AG04449 (cell line): Measurements from ENCODE around the gene BSPH1.

Source experiments
- CTCF ChIA-PET: fragments of 350-600 bp; formaldehyde crosslinking; extraction: SDS; loops from one replicate; lab custom pipeline; 2021; ENCODE audit warnings: antibody characterized with exemption; lab: Yijun Ruan, JAX
- POLR2A ChIA-PET: fragments of 400-600, 350-600 bp; formaldehyde crosslinking; extraction: SDS; loops from one replicate; lab custom pipeline; 2020; ENCODE audit warnings: antibody characterized with exemption, inconsistent platforms; lab: Yijun Ruan, JAX
- DNase-seq: peaks from one replicate; pipeline ENCODE4 v3.0.0-alpha.2; 2010; ENCODE audit warnings: low read depth, low spot score
- H3K4me3 ChIP-seq: 2 replicates; pipeline ENCODE4 v1.5.1; 2011; ENCODE audit warnings: low read depth, mild to moderate bottlenecking, control low read depth, low read length
- TF ChIP-seq, protein P1 (sequence below): IDR thresholded peaks from one replicate; pipeline ENCODE4 v1.5.1; 2011; ENCODE audit warnings: mild to moderate bottlenecking, moderate library complexity, low read length, control low read depth, inconsistent platforms; ENCODE audit not compliant: insufficient read depth; ENCODE audit errors: missing control alignments

Gene BSPH1

DNA sequence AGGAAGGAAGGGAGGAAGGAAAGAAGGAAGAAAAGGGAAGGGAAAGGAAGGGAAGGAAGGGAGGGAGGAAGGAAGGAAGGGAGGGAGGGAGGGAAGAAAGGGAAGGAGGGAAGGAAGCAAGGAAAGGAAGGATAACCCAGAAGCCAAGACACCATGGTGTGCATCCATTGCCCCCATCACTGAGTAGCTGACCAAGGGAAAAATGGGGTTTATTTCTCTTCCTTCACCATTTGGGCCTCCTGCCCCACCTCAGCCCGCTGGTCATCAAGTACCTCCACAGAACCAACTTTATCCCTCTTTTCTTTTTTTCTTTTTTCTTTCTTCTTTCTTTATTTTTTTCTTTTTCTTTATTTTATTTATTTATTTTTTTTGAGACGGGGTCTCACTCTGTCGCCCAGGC lies 31.5 kb upstream of the BSPH1 start:
- POLR2A ChIA-PET, result no interaction called here

DNA sequence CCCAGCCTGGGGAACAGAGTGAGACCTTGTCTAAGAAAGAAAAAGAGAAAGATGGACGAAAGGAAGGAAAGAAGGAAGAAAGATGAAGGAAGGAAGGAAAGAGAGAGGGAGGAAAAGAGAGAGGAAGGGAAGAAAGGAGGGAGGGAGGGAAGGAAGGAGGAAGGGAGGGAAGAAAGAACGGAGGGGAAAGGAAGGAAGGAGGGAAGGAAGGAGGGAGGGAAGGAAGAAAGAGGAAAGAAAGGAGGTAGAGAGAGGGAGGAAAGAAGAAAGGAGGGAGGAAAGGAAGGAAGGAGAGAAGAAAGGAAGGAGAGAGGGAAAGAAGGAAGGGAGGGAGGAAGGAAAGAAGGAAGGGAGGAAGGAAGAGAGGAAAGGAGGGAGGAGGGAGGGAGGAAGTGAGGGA lies 31.0 kb upstream of the BSPH1 start:
- POLR2A ChIA-PET, result no interaction called here
- no peak overlapping the region for H3K4me3 ChIP-seq
- no peak for DNase-seq
- CTCF ChIA-PET, result no interaction called here
- TF ChIP-seq, protein P1, sequence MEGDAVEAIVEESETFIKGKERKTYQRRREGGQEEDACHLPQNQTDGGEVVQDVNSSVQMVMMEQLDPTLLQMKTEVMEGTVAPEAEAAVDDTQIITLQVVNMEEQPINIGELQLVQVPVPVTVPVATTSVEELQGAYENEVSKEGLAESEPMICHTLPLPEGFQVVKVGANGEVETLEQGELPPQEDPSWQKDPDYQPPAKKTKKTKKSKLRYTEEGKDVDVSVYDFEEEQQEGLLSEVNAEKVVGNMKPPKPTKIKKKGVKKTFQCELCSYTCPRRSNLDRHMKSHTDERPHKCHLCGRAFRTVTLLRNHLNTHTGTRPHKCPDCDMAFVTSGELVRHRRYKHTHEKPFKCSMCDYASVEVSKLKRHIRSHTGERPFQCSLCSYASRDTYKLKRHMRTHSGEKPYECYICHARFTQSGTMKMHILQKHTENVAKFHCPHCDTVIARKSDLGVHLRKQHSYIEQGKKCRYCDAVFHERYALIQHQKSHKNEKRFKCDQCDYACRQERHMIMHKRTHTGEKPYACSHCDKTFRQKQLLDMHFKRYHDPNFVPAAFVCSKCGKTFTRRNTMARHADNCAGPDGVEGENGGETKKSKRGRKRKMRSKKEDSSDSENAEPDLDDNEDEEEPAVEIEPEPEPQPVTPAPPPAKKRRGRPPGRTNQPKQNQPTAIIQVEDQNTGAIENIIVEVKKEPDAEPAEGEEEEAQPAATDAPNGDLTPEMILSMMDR, result no peak

More for the DNA sequence above, 31.5 kb upstream of the BSPH1 start:
- no peak for DNase-seq
- CTCF ChIA-PET, result no interaction called here
- TF ChIP-seq, protein P1, result no peak
- no peak overlapping the region for H3K4me3 ChIP-seq

DNA sequence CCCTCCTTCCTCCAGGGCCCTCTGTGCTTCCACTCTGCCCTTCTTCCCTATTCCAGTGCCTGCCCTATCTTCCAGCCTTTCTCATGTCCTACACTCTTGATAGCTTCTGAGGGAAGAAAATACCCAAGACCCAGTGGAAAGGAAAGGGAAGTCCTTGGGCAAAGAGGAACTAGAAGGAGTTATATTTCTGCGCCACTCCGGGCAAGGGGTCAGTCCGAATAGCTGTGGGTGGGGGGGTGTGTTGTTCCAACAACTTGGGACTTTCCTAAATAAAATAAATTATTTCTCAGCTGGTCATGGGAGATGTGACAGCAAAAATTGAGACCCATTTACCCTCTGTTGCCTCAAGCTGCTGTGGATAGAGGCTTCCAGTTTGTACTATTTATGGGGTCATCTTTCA lies 28.7 kb upstream of the BSPH1 start:
- H3K4me3 ChIP-seq, result no peak overlapping the region
- ChIA-PET POLR2A (no interaction called here), CTCF (interaction anchor here (1.3 kb wide), 1 partner anchor 132 kb away, joined by 3 read pairs; no protein-coding TSS in a partner anchor)
- TF ChIP-seq, protein P1, result no peak
- no peak for DNase-seq

DNA sequence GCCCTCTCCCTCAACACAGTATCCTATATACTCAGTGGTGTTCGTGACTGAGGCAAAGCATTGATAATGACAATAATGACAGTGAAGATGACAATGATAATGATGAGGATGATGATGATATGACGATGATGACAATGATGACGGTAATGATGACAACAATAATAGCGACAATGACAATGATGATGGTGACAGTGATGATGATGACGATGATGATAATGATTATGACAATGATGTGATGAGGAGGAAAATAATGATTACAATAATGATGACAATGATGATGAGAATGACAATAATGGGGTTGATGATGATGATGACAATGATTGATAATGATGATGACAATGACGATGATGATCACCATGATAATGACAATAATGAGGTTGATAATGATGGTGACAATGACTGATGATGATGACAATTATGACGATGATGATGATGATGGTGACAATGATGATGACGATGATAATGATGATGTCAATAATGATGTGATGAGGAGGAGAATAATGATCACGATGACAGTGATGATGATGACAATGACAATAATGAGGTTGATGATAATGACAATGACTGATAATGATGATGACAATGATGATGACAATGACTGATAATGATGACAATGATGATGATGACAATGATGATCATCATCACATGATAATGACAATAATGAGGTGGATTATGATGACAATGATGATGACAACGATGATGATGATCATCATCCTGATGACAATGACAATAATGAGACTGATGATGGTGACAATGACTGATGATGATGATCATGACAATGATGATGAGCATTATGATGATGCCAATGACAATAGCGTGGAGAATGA lies 19.2 kb upstream of the BSPH1 start:
- POLR2A ChIA-PET, result no interaction called here
- DNase-seq, result no peak
- CTCF ChIA-PET, result no interaction called here
- TF ChIP-seq, protein P1, result no peak
- no peak overlapping the region for H3K4me3 ChIP-seq

DNA sequence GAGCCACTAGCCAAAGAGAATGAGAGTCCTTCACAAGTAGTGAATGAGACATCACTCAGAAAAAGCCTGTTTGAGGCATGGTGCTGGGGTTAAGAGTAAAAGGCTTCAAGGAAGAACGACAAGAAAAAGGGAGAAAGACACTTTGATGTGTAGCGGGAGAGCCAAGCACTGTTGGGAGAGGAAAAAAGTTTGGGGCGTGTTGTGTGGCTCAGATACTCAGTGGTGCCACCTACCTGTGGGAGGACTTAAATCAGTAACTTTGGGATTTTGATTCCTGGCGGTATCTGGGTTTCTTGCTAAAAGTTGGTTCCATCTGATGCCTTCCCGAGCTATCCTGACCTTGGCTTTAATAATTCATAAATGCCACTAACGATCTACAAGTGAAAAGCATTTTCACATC lies 14.8 kb upstream of the BSPH1 start:
- no peak for DNase-seq
- TF ChIP-seq, protein P1, result no peak
- no peak overlapping the region for H3K4me3 ChIP-seq
- ChIA-PET CTCF (interaction anchor here (1.2 to 1.4 kb wide), 2 partner anchors 20 to 43 kb away, joined by 3 read pairs; no protein-coding TSS in a partner anchor), POLR2A (no interaction called here)

DNA sequence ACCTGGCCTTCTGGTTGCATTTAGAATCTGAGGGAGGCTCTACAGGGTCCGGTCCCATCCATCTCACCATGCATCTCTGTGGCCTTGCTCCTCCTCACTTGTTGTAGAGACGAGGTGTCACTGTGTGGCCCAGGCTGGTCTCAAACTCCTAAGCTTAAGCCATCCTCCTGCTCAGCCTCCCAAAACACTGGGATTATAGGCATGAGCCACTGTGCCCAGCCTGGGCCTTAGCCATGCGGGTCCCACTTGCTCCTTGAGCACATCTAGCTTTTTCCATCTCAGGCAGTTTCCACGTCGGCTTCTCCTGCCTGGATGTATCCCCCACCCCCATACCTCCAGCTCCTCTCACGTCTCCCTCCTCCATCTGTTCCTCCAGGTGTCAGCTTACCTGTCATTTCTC lies 12.3 kb upstream of the BSPH1 start:
- DNase-seq, result no peak
- CTCF ChIA-PET, result no interaction called here
- H3K4me3 ChIP-seq, result no peak overlapping the region
- TF ChIP-seq, protein P1, result no peak
- POLR2A ChIA-PET, result no interaction called here
